Ovary (tissue), 3 donors: ENCODE data around the gene LAYN.

Experiments
- CTCF ChIP-seq, 3 donors: fragments of 450-650 bp in 2 of 3; fragments of 200-600 bp in 1 of 3; IDR thresholded peaks; one replicate each; pipeline versions ENCODE4 v1.5.1 to v1.8.0; 2016 to 2022; ENCODE audit warnings: antibody characterized with exemption in 3 of 3, mild to moderate bottlenecking in 1 of 3
- EP300 ChIP-seq: sonication (generic); formaldehyde crosslinking; IDR thresholded peaks from one replicate; pipeline ENCODE4 v1.6.1; 2017; ENCODE audit warnings: antibody characterized with exemption
- POLR2A ChIP-seq: fragments of 450-650 bp; IDR thresholded peaks from one replicate; pipeline ENCODE4 v1.6.1; 2017; ENCODE audit warnings: antibody characterized with exemption, mild to moderate bottlenecking, moderate library complexity
- donor health status: DM: no; HTN: no; CAD: no.

GRCh38 chr11:111541254-111542061 is 938 bp downstream of the LAYN start:
- TF ChIP-seq CTCF (IDR thresholded peaks at IDR 0.05) (no peak), POLR2A (peak; percentile 27), EP300 (no peak)
